SKM-1 treated with dmso at 0.1 percent for 144 hours (cell line): ENCODE data around the gene SKIL.

Experiments
- DNase-seq: peaks from one replicate; lab custom pipeline; 2025; ENCODE audit not compliant: unreplicated experiment; lab: John Stamatoyannopoulos, UW

The SKIL gene

GRCh38 chr3:170436697-170437096 lies 79.2 kb downstream of the SKIL start:
- no peak for DNase-seq

- DNase-seq: no peak
These were observed 79.7 kb downstream of the SKIL start for GRCh38 chr3:170437176-170437575.

- no peak for DNase-seq
These were observed 80.3 kb downstream of the SKIL start for GRCh38 chr3:170437696-170438407.

GRCh38 chr3:170438836-170439235 lies 81.3 kb downstream of the SKIL start:
- no peak for DNase-seq

GRCh38 chr3:170440344-170440743 lies 82.8 kb downstream of the SKIL start:
- DNase-seq: no peak

GRCh38 chr3:170441412-170441811 lies 83.9 kb downstream of the SKIL start:
- no peak for DNase-seq

GRCh38 chr3:170442947-170443346 lies 85.4 kb downstream of the SKIL start:
- no peak for DNase-seq

GRCh38 chr3:170443457-170443856 lies 85.9 kb downstream of the SKIL start:
- DNase-seq: no peak
